ENCODE results near the gene ZNF669. TPM values are rescaled to one million over a fixed set of nuclear protein-coding genes. Genes with fewer than 3 reads are reported as not detected.

The ZNF669 gene
- polyA plus RNA-seq, 1 of the 3 experiments (the other 2 are of a cell fraction) = 3.3 TPM

- Histone ChIP-seq H4K20me1 (ENCODE audit: insufficient read depth) (no peaks in the 10 kb centered on the region), H3F3A (replicated peaks; ENCODE audit: insufficient read depth) (peaks cover 8% of the 10 kb centered on the region), H3K79me2 (ENCODE audit: insufficient read depth) (peaks cover 49% of the 10 kb centered on the region), H3K27ac (ENCODE audit: low read depth in 2 of 2, low read length in 1 of 2) (no peak overlapping the region; a peak in 1 of 4 replicates), H3K4me3 (ENCODE audit: low read depth in 2 of 2, low read length in 1 of 2) (no peak overlapping the region; a peak in 2 of 4 replicates), H3K4me1 (ENCODE audit: control insufficient read depth in 1 of 2, insufficient read depth in 2 of 2, low read depth in 1 of 2, low read length in 1 of 2) (peaks cover 5 to 8% of the 10 kb centered on the region in 2 experiments; a peak in 3 of 4 replicates), H3K27me3 (ENCODE audit: insufficient read depth) (no peaks in the 10 kb centered on the region), H3K9me2 (no peaks in the 10 kb centered on the region), H3K9me3 (peaks cover 13% of the 10 kb centered on the region; the same call in 1 of the 2 replicates), H3K9ac (no peak overlapping the region), H3K36me3 (replicated peaks in 1 of 2; ENCODE audit: control insufficient read depth in 1 of 2, insufficient read depth in 2 of 2, low read length in 1 of 2) (peaks cover 39 to 57% of the 10 kb centered on the region in 2 experiments), H2AFZ (ENCODE audit: low read depth) (no peak overlapping the region), H3K4me2 (no peak overlapping the region)
- no peak for DNase-seq
- TF ChIP-seq ELF1 (IDR thresholded peaks at IDR 0.05) (no peak), FOSL2 (IDR thresholded peaks at IDR 0.05; ENCODE audit: borderline replicate concordance, low read depth) (peak; percentile 36; the same call in 1 of the 2 replicates)
- POLR2A ChIA-PET = no interaction called here
- 96% methylated on average over 1 of the region's 1 CpG for WGBS (ENCODE audit: low lambda C conversion rate)
- CTCF ChIA-PET = no interaction called here
Observed at GRCh38 chr1:247102381-247102780, 1.8 kb downstream of the ZNF669 start.

GRCh38 chr1:247100676-247101279 is 3.4 kb downstream of the ZNF669 start:
- H3K27ac ChIP-seq (ENCODE audit: low read depth in 2 of 2, low read length in 1 of 2) = no peak overlapping the region
- peaks cover 5 to 8% of the 10 kb centered on the region in 2 experiments; a peak in 3 of 4 replicates for H3K4me1 ChIP-seq (ENCODE audit: control insufficient read depth in 1 of 2, insufficient read depth in 2 of 2, low read depth in 1 of 2, low read length in 1 of 2)
- no peak overlapping the region for H3K9ac ChIP-seq
- peaks cover 49% of the 10 kb centered on the region for H3K79me2 ChIP-seq (ENCODE audit: insufficient read depth)
- TF ChIP-seq ZBTB33 (IDR thresholded peaks at IDR 0.05; ENCODE audit: borderline replicate concordance, low read depth) (no peak), GATA2 (CRISPR knock-in tag; IDR thresholded peaks at IDR 0.05) (no peak), PBX3 (IDR thresholded peaks at IDR 0.05) (no peak), RXRA (IDR thresholded peaks at IDR 0.05; ENCODE audit: borderline replicate concordance, low read depth) (no peak), CTCF (IDR thresholded peaks at IDR 0.05) (no peak)
- peaks cover 45 to 66% of the 10 kb centered on the region in 2 experiments for H3K36me3 ChIP-seq (replicated peaks in 1 of 2; ENCODE audit: control insufficient read depth in 1 of 2, insufficient read depth in 2 of 2, low read length in 1 of 2)
- peaks cover 10% of the 10 kb centered on the region for H3F3A ChIP-seq (replicated peaks; ENCODE audit: insufficient read depth)
- no peaks in the 10 kb centered on the region for H3K9me2 ChIP-seq
- H3K27me3 ChIP-seq (ENCODE audit: insufficient read depth) = no peaks in the 10 kb centered on the region
- no peak overlapping the region for H3K4me2 ChIP-seq
- no peaks in the 10 kb centered on the region for H4K20me1 ChIP-seq (ENCODE audit: insufficient read depth)
- peaks cover 13% of the 10 kb centered on the region; the same call in 1 of the 2 replicates for H3K9me3 ChIP-seq
- no peak for DNase-seq
- ChIA-PET POLR2A (no interaction called here), CTCF (no interaction called here)
- no peak overlapping the region for H3K4me3 ChIP-seq (ENCODE audit: low read depth in 2 of 2, low read length in 1 of 2)
- 94% methylated on average over 9 of the region's 9 CpGs for WGBS (ENCODE audit: low lambda C conversion rate)
- H2AFZ ChIP-seq (ENCODE audit: low read depth) = no peak overlapping the region

All from SK-N-SH (cell line).